ENCODE measurements around the gene CBLB.
"Not testable (repeated sequence)": the region's sequence is repeated elsewhere in the genome, so short reads cannot be mapped to it uniquely, and the experiment has no call there.

CBLB gene

GRCh38 chr3:105815331-105815730 lies 53.5 kb downstream of the CBLB start:
- not testable (repeated sequence) for DNase-seq

- DNase-seq = no peak
Measured at GRCh38 chr3:105813710-105814109, 55.1 kb downstream of the CBLB start.

GRCh38 chr3:105812194-105812586 lies 56.6 kb downstream of the CBLB start:
- DNase-seq = no peak

- no peak for DNase-seq
Measured at GRCh38 chr3:105811518-105812193, 57.2 kb downstream of the CBLB start.

- no peak for DNase-seq
Measured at GRCh38 chr3:105809208-105809888, 59.5 kb downstream of the CBLB start.

GRCh38 chr3:105807701-105808100 lies 61.1 kb downstream of the CBLB start:
- no peak for DNase-seq

GRCh38 chr3:105807146-105807545 lies 61.7 kb downstream of the CBLB start:
- DNase-seq = no peak

GRCh38 chr3:105806359-105806758 lies 62.5 kb downstream of the CBLB start:
- DNase-seq = peak; percentile 68

GRCh38 chr3:105805404-105805803 lies 63.4 kb downstream of the CBLB start:
- no peak for DNase-seq

- DNase-seq = no peak
Measured at GRCh38 chr3:105802118-105802706, 66.6 kb downstream of the CBLB start.

GRCh38 chr3:105801397-105801796 lies 67.4 kb downstream of the CBLB start:
- peak; percentile 40 for DNase-seq

- no peak for DNase-seq
Measured at GRCh38 chr3:105800320-105800719, 68.5 kb downstream of the CBLB start.

- no peak for DNase-seq
Measured at GRCh38 chr3:105799286-105799685, 69.5 kb downstream of the CBLB start.

- peak; percentile 22 for DNase-seq
Measured at GRCh38 chr3:105798381-105798934, 70.4 kb downstream of the CBLB start.

- DNase-seq = no peak
Measured at GRCh38 chr3:105793040-105793439, 75.8 kb downstream of the CBLB start.

- DNase-seq = no peak
Measured at GRCh38 chr3:105791919-105792786, 76.7 kb downstream of the CBLB start.

GRCh38 chr3:105791131-105791530 lies 77.7 kb downstream of the CBLB start:
- DNase-seq = no peak

GRCh38 chr3:105790534-105790933 lies 78.3 kb downstream of the CBLB start:
- DNase-seq = no peak

- DNase-seq = no peak
Measured at GRCh38 chr3:105788593-105788992, 80.2 kb downstream of the CBLB start.

- no peak for DNase-seq
Measured at GRCh38 chr3:105787453-105787852, 81.4 kb downstream of the CBLB start.

GRCh38 chr3:105786990-105787389 lies 81.8 kb downstream of the CBLB start:
- no peak for DNase-seq

GRCh38 chr3:105786241-105786640 lies 82.6 kb downstream of the CBLB start:
- DNase-seq = no peak

GRCh38 chr3:105785803-105786202 lies 83.0 kb downstream of the CBLB start:
- DNase-seq = no peak

All from CD4-positive, alpha-beta T cell treated with Interleukin-12 subunit alpha and Interleukin-12 subunit beta, for 1 hour (primary cell).